HTERT RPE-1 (cell line): ENCODE data around the gene POLR3GL.

ENCODE experiments used
- in situ Hi-C: fragments of 300-500 bp; cut with MboI; formaldehyde crosslinking; loops from 4 replicates; pipeline ENCODE4 v1.14.3; 2020; ENCODE audit warnings: low sequenced_read_pairs

POLR3GL gene

GRCh38 chr1:145991735-145992412 lies 27.4 kb downstream of the POLR3GL start:
- in situ Hi-C loops: no loop called here

- in situ Hi-C loops: no loop called here
Measured at GRCh38 chr1:145992502-145992936, 28.0 kb downstream of the POLR3GL start.

- in situ Hi-C loops: no loop called here
Measured at GRCh38 chr1:145992958-145993617, 28.6 kb downstream of the POLR3GL start.

- in situ Hi-C loops: no loop called here
Measured at GRCh38 chr1:145993618-145994390, 29.3 kb downstream of the POLR3GL start.

GRCh38 chr1:145994391-145995120 lies 30.1 kb downstream of the POLR3GL start:
- in situ Hi-C loops: no loop called here

- in situ Hi-C loops: no loop called here
Measured at GRCh38 chr1:145995148-145995881, 30.8 kb downstream of the POLR3GL start.

- in situ Hi-C loops: no loop called here
Measured at GRCh38 chr1:145995964-145996432, 31.5 kb downstream of the POLR3GL start.

GRCh38 chr1:145996433-145997015 lies 32.0 kb downstream of the POLR3GL start, which contains the start of gene TXNIP:
Gene TXNIP (minus strand): TSS chr1:145996579. CDS start chr1:145996266, 313 bp downstream.
- in situ Hi-C loops: no loop called here

GRCh38 chr1:145997016-145997717 lies 32.7 kb downstream of the POLR3GL start:
- in situ Hi-C loops: no loop called here

GRCh38 chr1:145997718-145998023 lies 33.2 kb downstream of the POLR3GL start:
- in situ Hi-C loops: no loop called here

- in situ Hi-C loops: no loop called here
Measured at GRCh38 chr1:145999321-146000024, 35.0 kb downstream of the POLR3GL start.

- in situ Hi-C loops: no loop called here
Measured at GRCh38 chr1:146001709-146002108, 37.2 kb downstream of the POLR3GL start.

GRCh38 chr1:146007489-146008133 lies 43.1 kb downstream of the POLR3GL start:
- in situ Hi-C loops: no loop called here

GRCh38 chr1:146010126-146010738 lies 45.7 kb downstream of the POLR3GL start:
- in situ Hi-C loops: no loop called here

- in situ Hi-C loops: no loop called here
Measured at GRCh38 chr1:146012703-146013558, 48.4 kb downstream of the POLR3GL start.

GRCh38 chr1:146013559-146013922 lies 49.1 kb downstream of the POLR3GL start:
- in situ Hi-C loops: no loop called here

GRCh38 chr1:146016891-146017290 lies 52.4 kb downstream of the POLR3GL start:
- in situ Hi-C loops: no loop called here
